MM.1S (cell line): Measurements from ENCODE around the gene MARK3.

Experiments used
- DNase-seq: peaks from one replicate; pipeline ENCODE4 v3.0.0-alpha.2; 2015
- H2AFZ ChIP-seq: fragments of 300-600 bp; sonication (generic); 2 replicates; pipeline ENCODE4 v1.6.0; 2016; ENCODE audit warnings: antibody characterized with exemption, low read length
- H3F3A ChIP-seq: fragments of 300-600 bp; sonication (generic); 2 replicates; pipeline ENCODE4 v1.6.1; 2016; ENCODE audit warnings: mild to moderate bottlenecking, antibody characterized with exemption, low read length, moderate library complexity, mixed read lengths; ENCODE audit not compliant: insufficient read depth
- H3K27ac ChIP-seq: fragments of 300-600 bp; sonication (generic); 2 replicates; pipeline ENCODE4 v1.5.1; 2016; ENCODE audit warnings: mild to moderate bottlenecking, low read length
- H3K27me3 ChIP-seq: fragments of 300-600 bp; sonication (generic); replicated peaks from 2 replicates; pipeline ENCODE4 v1.6.0; 2016; ENCODE audit warnings: low read length; ENCODE audit not compliant: insufficient read depth
- H3K36me3 ChIP-seq: fragments of 300-600 bp; sonication (generic); replicated peaks from 2 replicates; pipeline ENCODE4 v1.6.1; 2016; ENCODE audit warnings: mild to moderate bottlenecking, low read length, mixed read lengths; ENCODE audit not compliant: insufficient read depth
- H3K4me1 ChIP-seq: fragments of 300-600 bp; sonication (generic); 2 replicates; pipeline ENCODE4 v1.6.1; 2016; ENCODE audit warnings: low read length, mixed read lengths
- H3K4me2 ChIP-seq: fragments of 300-600 bp; sonication (generic); 2 replicates; pipeline ENCODE4 v1.6.0; 2016; ENCODE audit warnings: low read depth, low read length
- H3K4me3 ChIP-seq: fragments of 300-600 bp; sonication (generic); 2 replicates; pipeline ENCODE4 v1.5.1; 2016; ENCODE audit warnings: low read length, mixed read lengths
- H3K79me2 ChIP-seq: fragments of 300-600 bp; sonication (generic); 2 replicates; pipeline ENCODE4 v1.6.1; 2016; ENCODE audit warnings: mixed run types, low read length, mixed read lengths
- H3K9ac ChIP-seq: fragments of 300-600 bp; sonication (generic); 2 replicates; pipeline ENCODE4 v1.6.1; 2016; ENCODE audit warnings: low read length, mixed read lengths
- H3K9me2 ChIP-seq: fragments of 300-600 bp; sonication (generic); replicated peaks from 2 replicates; pipeline ENCODE4 v1.6.1; 2016; ENCODE audit warnings: mild to moderate bottlenecking, low read length, mixed read lengths; ENCODE audit not compliant: insufficient read depth
- H3K9me3 ChIP-seq: fragments of 300-600 bp; sonication (generic); replicated peaks from 2 replicates; pipeline ENCODE4 v1.6.1; 2016; ENCODE audit warnings: mild to moderate bottlenecking, low read length, mixed read lengths; ENCODE audit not compliant: insufficient read depth
- H4K20me1 ChIP-seq: fragments of 300-600 bp; sonication (generic); 2 replicates; pipeline ENCODE4 v1.6.1; 2016; ENCODE audit warnings: mild to moderate bottlenecking, low read length, moderate library complexity, mixed read lengths; ENCODE audit not compliant: insufficient read depth
- EZH2 ChIP-seq: fragments of 300-600 bp; sonication (generic); optimal IDR thresholded peaks from 2 replicates; pipeline ENCODE3; 2017; ENCODE audit warnings: low read depth, mild to moderate bottlenecking, antibody characterized with exemption, low read length, mixed read lengths
- EZH2phosphoT487 ChIP-seq: fragments of 300-600 bp; sonication (generic); IDR thresholded peaks from 2 replicates; pipeline ENCODE4 v1.6.1; 2018; ENCODE audit warnings: antibody characterized with exemption, low read length
- TF ChIP-seq, protein P1 (sequence below): fragments of 300-600 bp; sonication (generic); IDR thresholded peaks from 2 replicates; pipeline ENCODE4 v1.5.1; 2016; ENCODE audit warnings: antibody characterized with exemption, low read length, mixed read lengths

The MARK3 gene

DNA sequence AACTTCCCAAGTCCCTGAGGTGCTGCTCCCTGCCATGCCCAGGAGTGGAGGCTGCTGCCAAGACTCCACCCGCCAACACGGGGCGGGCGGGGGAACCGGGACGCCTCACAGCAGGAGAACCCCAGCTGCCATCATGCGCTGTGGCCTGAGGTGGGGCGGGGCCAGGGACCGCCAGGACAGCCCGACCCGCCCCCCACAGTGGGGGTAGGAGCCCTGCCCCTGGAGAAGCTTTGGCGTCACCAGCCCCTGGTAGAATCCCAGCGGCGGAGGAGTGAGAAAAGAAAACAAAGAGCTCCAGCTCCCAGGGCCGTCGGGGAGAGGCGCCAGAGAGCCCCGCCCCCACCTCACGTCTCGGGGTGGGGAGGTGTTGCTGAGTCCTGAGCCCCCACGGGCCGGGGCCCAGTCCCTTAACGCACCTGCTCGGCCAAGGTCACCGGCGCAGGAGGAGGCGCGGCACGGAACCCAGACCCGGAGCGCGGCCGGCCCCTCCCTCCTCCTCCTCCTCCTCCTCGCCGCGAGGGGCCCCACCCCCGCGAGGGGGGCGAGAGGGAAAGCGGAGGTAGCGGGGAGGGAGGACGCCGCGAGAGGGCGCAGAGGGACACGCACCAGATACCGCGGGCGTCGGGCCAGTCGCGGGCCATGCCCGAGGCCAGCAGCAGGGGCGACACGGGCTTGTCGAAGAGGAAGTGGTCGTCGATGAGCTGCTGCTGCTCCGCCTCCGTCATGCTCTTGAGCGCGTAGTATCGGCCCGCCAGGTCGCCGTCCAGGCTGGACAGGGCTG is 135.6 kb downstream of the MARK3 start:
- H2AFZ ChIP-seq = peak overlapping the region; percentile 35; the same call in 1 of the 2 replicates
- H3K9me2 ChIP-seq = no peaks in the 10 kb centered on the region
- H3K36me3 ChIP-seq = no peaks in the 10 kb centered on the region
- H3K4me1 ChIP-seq = no peaks in the 10 kb centered on the region
- peak overlapping the region; percentile 57 for H3K4me3 ChIP-seq
- H3F3A ChIP-seq = no peaks in the 10 kb centered on the region
- no peak for TF ChIP-seq EZH2phosphoT487
- TF ChIP-seq, protein P1, sequence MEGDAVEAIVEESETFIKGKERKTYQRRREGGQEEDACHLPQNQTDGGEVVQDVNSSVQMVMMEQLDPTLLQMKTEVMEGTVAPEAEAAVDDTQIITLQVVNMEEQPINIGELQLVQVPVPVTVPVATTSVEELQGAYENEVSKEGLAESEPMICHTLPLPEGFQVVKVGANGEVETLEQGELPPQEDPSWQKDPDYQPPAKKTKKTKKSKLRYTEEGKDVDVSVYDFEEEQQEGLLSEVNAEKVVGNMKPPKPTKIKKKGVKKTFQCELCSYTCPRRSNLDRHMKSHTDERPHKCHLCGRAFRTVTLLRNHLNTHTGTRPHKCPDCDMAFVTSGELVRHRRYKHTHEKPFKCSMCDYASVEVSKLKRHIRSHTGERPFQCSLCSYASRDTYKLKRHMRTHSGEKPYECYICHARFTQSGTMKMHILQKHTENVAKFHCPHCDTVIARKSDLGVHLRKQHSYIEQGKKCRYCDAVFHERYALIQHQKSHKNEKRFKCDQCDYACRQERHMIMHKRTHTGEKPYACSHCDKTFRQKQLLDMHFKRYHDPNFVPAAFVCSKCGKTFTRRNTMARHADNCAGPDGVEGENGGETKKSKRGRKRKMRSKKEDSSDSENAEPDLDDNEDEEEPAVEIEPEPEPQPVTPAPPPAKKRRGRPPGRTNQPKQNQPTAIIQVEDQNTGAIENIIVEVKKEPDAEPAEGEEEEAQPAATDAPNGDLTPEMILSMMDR = 0 out of 2 replicates have a peak, but pooled peaks have one; percentile 22
- no peak overlapping the region for H3K9ac ChIP-seq
- no peak overlapping the region for H3K27ac ChIP-seq
- peak overlapping the region; percentile 60 for H3K4me2 ChIP-seq
- H3K27me3 ChIP-seq = no peaks in the 10 kb centered on the region; the same call in 1 of the 2 replicates
- H4K20me1 ChIP-seq = no peaks in the 10 kb centered on the region
- peak; percentile 46 for DNase-seq
- H3K9me3 ChIP-seq = no peaks in the 10 kb centered on the region
- H3K79me2 ChIP-seq = no peaks in the 10 kb centered on the region

DNA sequence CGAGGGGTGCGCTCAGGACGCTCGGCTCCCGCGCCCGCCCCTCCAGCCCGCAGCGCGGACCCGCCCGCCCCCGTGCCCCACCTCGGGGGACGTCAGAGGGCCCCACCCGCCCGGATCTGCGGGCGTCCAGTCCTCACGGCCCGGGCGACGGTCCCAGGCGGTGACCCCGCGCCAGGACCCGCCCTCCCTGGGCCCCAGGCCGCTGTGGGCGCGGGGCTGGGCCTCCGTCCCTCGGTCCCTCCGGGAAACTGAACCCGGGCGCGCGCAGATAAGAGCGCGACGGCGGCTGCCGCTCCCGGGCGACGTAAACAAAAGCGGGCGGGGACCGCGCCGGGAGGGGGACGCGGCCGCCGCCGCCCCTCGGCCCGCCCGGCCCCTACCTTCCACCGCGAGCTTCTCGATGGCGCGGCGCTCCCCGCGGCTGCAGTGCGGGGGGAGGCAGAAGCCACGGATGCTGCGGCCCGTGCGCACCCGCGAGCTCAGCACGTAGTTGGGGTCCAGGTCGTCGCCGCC is 136.3 kb downstream of the MARK3 start:
- H3K27me3 ChIP-seq = no peaks in the 10 kb centered on the region; the same call in 1 of the 2 replicates
- peak overlapping the region; percentile 57; the same call in 1 of the 2 replicates for H3K4me3 ChIP-seq
- no peaks in the 10 kb centered on the region for H3K9me2 ChIP-seq
- no peaks in the 10 kb centered on the region for H3K9me3 ChIP-seq
- no peaks in the 10 kb centered on the region for H4K20me1 ChIP-seq
- H3K27ac ChIP-seq = no peak overlapping the region
- TF ChIP-seq, protein P1 = no peak
- TF ChIP-seq EZH2 = no peak
- TF ChIP-seq EZH2phosphoT487 = no peak
- no peaks in the 10 kb centered on the region for H3K79me2 ChIP-seq
- H3K36me3 ChIP-seq = no peaks in the 10 kb centered on the region
- no peak overlapping the region for H2AFZ ChIP-seq
- H3K9ac ChIP-seq = no peak overlapping the region
- no peaks in the 10 kb centered on the region for H3F3A ChIP-seq
- H3K4me1 ChIP-seq = no peaks in the 10 kb centered on the region
- no peak for DNase-seq
- peak overlapping the region; percentile 60 for H3K4me2 ChIP-seq

DNA sequence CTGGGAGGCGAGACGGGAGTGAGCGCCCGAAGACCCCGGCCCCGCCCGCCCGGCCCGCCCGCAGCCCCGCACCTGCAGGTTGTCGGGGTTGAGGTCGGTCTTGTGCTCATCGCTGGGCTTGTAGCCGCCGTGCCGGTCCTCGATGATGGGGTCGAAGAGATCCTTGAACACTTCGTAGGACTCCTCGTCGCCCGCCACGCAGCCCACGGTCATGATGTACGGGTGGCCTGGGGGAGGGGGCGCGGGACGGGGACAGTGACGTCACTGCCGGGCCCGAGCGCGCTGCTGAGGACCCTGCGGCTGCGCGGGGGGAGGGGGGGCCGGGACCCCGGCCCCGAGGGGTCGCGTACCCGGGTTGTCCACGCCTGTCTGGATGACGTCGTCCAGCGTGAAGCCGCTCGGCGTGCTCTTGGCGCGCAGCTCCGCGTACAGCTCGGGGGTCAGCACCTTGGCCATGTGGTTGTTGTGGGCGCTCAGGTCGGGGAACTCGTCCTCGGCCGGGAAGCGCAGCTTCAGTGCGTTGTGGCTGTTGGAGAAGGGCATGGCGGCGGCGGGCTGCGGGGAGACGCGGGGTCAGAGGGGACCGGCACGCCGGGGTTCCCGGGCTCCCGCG is 136.8 kb downstream of the MARK3 start:
- H3K36me3 ChIP-seq = no peaks in the 10 kb centered on the region
- no peak overlapping the region for H3K4me3 ChIP-seq
- no peak overlapping the region for H3K9ac ChIP-seq
- no peaks in the 10 kb centered on the region for H3K9me3 ChIP-seq
- no peaks in the 10 kb centered on the region for H3K4me1 ChIP-seq
- no peak overlapping the region for H2AFZ ChIP-seq
- no peak for DNase-seq
- H3K79me2 ChIP-seq = no peaks in the 10 kb centered on the region
- H3K27ac ChIP-seq = no peak overlapping the region
- H3F3A ChIP-seq = no peaks in the 10 kb centered on the region
- H3K9me2 ChIP-seq = no peaks in the 10 kb centered on the region
- TF ChIP-seq, protein P1 = no peak
- TF ChIP-seq EZH2 = no peak
- no peak for TF ChIP-seq EZH2phosphoT487
- no peaks in the 10 kb centered on the region for H4K20me1 ChIP-seq
- no peak overlapping the region for H3K4me2 ChIP-seq
- H3K27me3 ChIP-seq = no peaks in the 10 kb centered on the region; the same call in 1 of the 2 replicates
